CD14-positive monocyte (primary cell): ENCODE results near the gene NRDE2. TPM values are rescaled to one million over a fixed set of nuclear protein-coding genes. Genes with fewer than 3 reads are reported as not detected.

Experiments
- DNase-seq, 3 donors: peaks; one replicate each; pipeline ENCODE4 v3.0.0-alpha.2; 2011 to 2022
- H2AFZ ChIP-seq: 2 replicates; pipeline ENCODE4 v1.6.0; 2012; ENCODE audit warnings: mild to moderate bottlenecking, low read depth, low read length, inconsistent platforms; ENCODE audit not compliant: insufficient read depth, poor library complexity, severe bottlenecking
- H3K27ac ChIP-seq, 2 donors: 1 replicate in 1 of 2; 2 replicates in 1 of 2; pipeline ENCODE4 v1.5.1; 2012 to 2013; ENCODE audit warnings: low read length in 2 of 2, control low read depth in 1 of 2, inconsistent platforms in 1 of 2, low read depth in 1 of 2, mild to moderate bottlenecking in 1 of 2
- H3K27me3 ChIP-seq, 2 donors: one replicate each; pipeline versions ENCODE4 v1.6.0 to v1.6.1; 2011 to 2013; ENCODE audit warnings: low read length in 2 of 2; ENCODE audit not compliant: control insufficient read depth in 2 of 2, insufficient read depth in 2 of 2
- H3K36me3 ChIP-seq, 2 donors: replicated peaks in 1 of 2; 1 replicate in 1 of 2; 2 replicates in 1 of 2; pipeline versions ENCODE4 v1.5.1 to v1.6.1; 2012 to 2013; ENCODE audit warnings: low read length in 2 of 2, control low read depth in 1 of 2, inconsistent platforms in 1 of 2, mild to moderate bottlenecking in 1 of 2; ENCODE audit not compliant: insufficient read depth in 2 of 2, control insufficient read depth in 1 of 2
- H3K4me1 ChIP-seq, 2 donors: 1 replicate in 1 of 2; 2 replicates in 1 of 2; pipeline versions ENCODE4 v1.5.1 to v1.6.1; 2012 to 2013; ENCODE audit warnings: low read length in 2 of 2, control low read depth in 1 of 2, inconsistent platforms in 1 of 2, mild to moderate bottlenecking in 1 of 2, moderate library complexity in 1 of 2; ENCODE audit not compliant: insufficient read depth in 2 of 2, control insufficient read depth in 1 of 2
- H3K4me2 ChIP-seq: replicated peaks from 2 replicates; pipeline ENCODE3; 2012; ENCODE audit warnings: low read length, moderate library complexity, mild to moderate bottlenecking; ENCODE audit not compliant: poor library complexity, severe bottlenecking; ENCODE audit errors: extremely low read depth
- H3K4me3 ChIP-seq, 3 experiments: fragments of 200-600 bp in 1 of 3; sonication (generic) in 1 of 3; replicated peaks in 1 of 3; 1 replicate in 2 of 3; 2 replicates in 1 of 3; pipeline ENCODE4 v1.5.1; 2011 to 2013; ENCODE audit warnings: low read length in 3 of 3, mild to moderate bottlenecking in 3 of 3, control low read depth in 2 of 3, low read depth in 2 of 3, inconsistent platforms in 1 of 3, moderate library complexity in 1 of 3
- H3K79me2 ChIP-seq: 2 replicates; pipeline ENCODE4 v1.6.0; 2012; ENCODE audit warnings: mild to moderate bottlenecking, control low read depth, inconsistent platforms, low read length, moderate library complexity; ENCODE audit not compliant: insufficient read depth
- H3K9ac ChIP-seq: 2 replicates; pipeline ENCODE4 v1.6.0; 2017; ENCODE audit warnings: low read length, mild to moderate bottlenecking; ENCODE audit not compliant: insufficient read depth, poor library complexity, severe bottlenecking
- H3K9me3 ChIP-seq, 2 donors: replicated peaks in 1 of 2; 1 replicate in 1 of 2; 2 replicates in 1 of 2; pipeline versions ENCODE4 v1.5.1 to v1.6.1; 2012 to 2013; ENCODE audit warnings: low read length in 2 of 2, control low read depth in 1 of 2; ENCODE audit not compliant: control insufficient read depth in 1 of 2, insufficient read depth in 1 of 2
- H4K20me1 ChIP-seq: 2 replicates; pipeline ENCODE4 v1.6.0; 2012; ENCODE audit warnings: mild to moderate bottlenecking, low read length, control low read depth, moderate library complexity; ENCODE audit not compliant: insufficient read depth
- H3K27ac Mint-ChIP-seq, 7 donors: one replicate each; pipeline ENCODE4 v1.8.0; 2020; ENCODE audit warnings: mild to moderate bottlenecking in 7 of 7, mixed read lengths in 7 of 7, moderate library complexity in 6 of 7, inconsistent platforms in 2 of 7
- H3K27me3 Mint-ChIP-seq, 3 donors: one replicate each; pipeline ENCODE4 v1.8.0; 2021 to 2022; ENCODE audit warnings: low read depth in 3 of 3, mild to moderate bottlenecking in 3 of 3, mixed read lengths in 3 of 3, moderate library complexity in 3 of 3, inconsistent platforms in 1 of 3
- H3K36me3 Mint-ChIP-seq, 2 donors: one replicate each; pipeline ENCODE4 v1.8.0; 2020; ENCODE audit warnings: mixed read lengths in 2 of 2, inconsistent platforms in 1 of 2, mild to moderate bottlenecking in 1 of 2
- H3K4me1 Mint-ChIP-seq: one replicate; pipeline ENCODE4 v1.8.0; 2020; ENCODE audit warnings: mild to moderate bottlenecking, mixed read lengths
- H3K4me3 Mint-ChIP-seq, 2 donors: one replicate each; pipeline ENCODE4 v1.8.0; 2020; ENCODE audit warnings: mild to moderate bottlenecking in 2 of 2, mixed read lengths in 2 of 2, moderate library complexity in 1 of 2
- H3K9me3 Mint-ChIP-seq, 7 donors: one replicate each; pipeline ENCODE4 v1.8.0; 2020 to 2022; ENCODE audit warnings: mixed read lengths in 7 of 7, mild to moderate bottlenecking in 6 of 7, moderate library complexity in 6 of 7, inconsistent platforms in 2 of 7
- CTCF ChIP-seq: fragments of 200-600 bp; IDR thresholded peaks from one replicate; pipeline ENCODE4 v1.8.0; 2022; ENCODE audit warnings: antibody characterized with exemption, mild to moderate bottlenecking
- WGBS: methylation state at CpG from one replicate; pipeline ENCODE4 v1.1.5; 2013; ENCODE audit warnings: missing lambda C conversion rate; ENCODE audit not compliant: insufficient coverage; 5-methylcytosine and 5-hydroxymethylcytosine counted together
- intact Hi-C, 2 donors: fragments of 100-400 bp; cut with micrococcal nuclease; formaldehyde crosslinking; loops; one replicate each; pipeline versions ENCODE4 v1.15.0 to v1.15.1; 2023
- polyA plus RNA-seq, 3 donors: library from polyadenylated mRNA; depleted of rRNA in 1 of 3; unstranded in 2 of 3; stranded (reverse) in 1 of 3; fragments of 300-500 nt in 2 of 3; fragments of >200 nt in 1 of 3; fragmentation: Illumina TruSeq in 2 of 3; gene quantifications; 1 replicate in 2 of 3; 2 replicates in 1 of 3; pipeline ENCODE4 v1.2.3, GENCODE V29; 2012 to 2021

NRDE2 gene
- polyA plus RNA-seq, 3 donors: 4.7 to 7.4 (median 6.7) TPM

GRCh38 chr14:90228478-90228877 is 103.3 kb downstream of the NRDE2 start:
- intact Hi-C loops: no loop called here
- Mint-ChIP-seq H3K36me3 (no peaks in the 10 kb centered on the region), H3K27ac (no peak overlapping the region), H3K4me1 (no peaks in the 10 kb centered on the region), H3K27me3 (peaks cover 6 to 11% (median 10%) of the 10 kb centered on the region in 3 donors), H3K9me3 (peaks cover 3 to 13% (median 4%) of the 10 kb centered on the region in 7 donors), H3K4me3 (no peak overlapping the region)
- H3K36me3 ChIP-seq: no peaks in the 10 kb centered on the region
- peaks cover 0 to 1% of the 10 kb centered on the region in 2 donors for H3K9me3 ChIP-seq
- no peak overlapping the region for H3K9ac ChIP-seq
- no peak overlapping the region for H3K4me2 ChIP-seq
- H3K27me3 ChIP-seq: peaks cover 0 to 2% of the 10 kb centered on the region in 2 donors
- 100% methylated on average over 1 of the region's 4 CpGs for WGBS
- H4K20me1 ChIP-seq: no peaks in the 10 kb centered on the region
- H3K4me3 ChIP-seq: no peak overlapping the region
- H2AFZ ChIP-seq: no peak overlapping the region
- no peak for TF ChIP-seq CTCF
- no peaks in the 10 kb centered on the region for H3K4me1 ChIP-seq
- H3K79me2 ChIP-seq: no peaks in the 10 kb centered on the region
- H3K27ac ChIP-seq: no peak overlapping the region
- no peak for DNase-seq

Other genes starting within 250 kb of the NRDE2 start
- 100 to 1,000 TPM in 2 of 3 donors, 10 to 100 TPM in 1; 53.4 to 158 (median 128) TPM for gene PSMC1, start 75.4 kb downstream of the NRDE2 start, polyA plus RNA-seq
- gene CALM1, start 65.1 kb upstream of the NRDE2 start, polyA plus RNA-seq: 100 to 1,000 TPM; 277 to 912 (median 906) TPM